Endothelial cell (in vitro differentiated cells): Measurements from ENCODE around the gene DZIP1. TPM values are rescaled to one million over a fixed set of nuclear protein-coding genes. Genes with fewer than 3 reads are reported as not detected.

ENCODE experiments used
- DNase-seq: peaks from one replicate; pipeline ENCODE4 v3.0.0; 2021; ENCODE audit warnings: low spot score
- H3K27ac Mint-ChIP-seq: one replicate; pipeline ENCODE4 v1.8.0; 2021; ENCODE audit warnings: mixed read lengths, inconsistent platforms; ENCODE audit not compliant: unreplicated experiment
- H3K27me3 Mint-ChIP-seq: one replicate; pipeline ENCODE4 v1.8.0; 2021; ENCODE audit warnings: mild to moderate bottlenecking, moderate library complexity, mixed read lengths, inconsistent platforms; ENCODE audit not compliant: unreplicated experiment
- H3K36me3 Mint-ChIP-seq: one replicate; pipeline ENCODE4 v1.8.0; 2021; ENCODE audit warnings: mild to moderate bottlenecking, low read depth, mixed read lengths, inconsistent platforms; ENCODE audit not compliant: unreplicated experiment
- H3K4me1 Mint-ChIP-seq: one replicate; pipeline ENCODE4 v1.8.0; 2021; ENCODE audit warnings: mild to moderate bottlenecking, mixed read lengths, inconsistent platforms; ENCODE audit not compliant: unreplicated experiment
- H3K4me3 Mint-ChIP-seq: one replicate; pipeline ENCODE4 v1.8.0; 2021; ENCODE audit warnings: mild to moderate bottlenecking, mixed read lengths, inconsistent platforms; ENCODE audit not compliant: unreplicated experiment
- H3K9me3 Mint-ChIP-seq: one replicate; pipeline ENCODE4 v1.8.0; 2021; ENCODE audit warnings: mixed read lengths, inconsistent platforms; ENCODE audit not compliant: unreplicated experiment
- CTCF ChIP-seq: fragments of 200-600 bp; sonication (generic); IDR thresholded peaks from one replicate; pipeline ENCODE4 v1.5.0; 2021; ENCODE audit warnings: antibody characterized with exemption; ENCODE audit not compliant: unreplicated experiment
- total RNA-seq: library from RNA; stranded (reverse); fragmentation: NEBNext Ultra II Directional; extraction: Animal tissue kit (Norgen Biotek cat#: 25700); gene quantifications from one replicate; pipeline ENCODE4 v1.2.1, GENCODE V29; 2021; ENCODE audit not compliant: unreplicated experiment

Gene DZIP1
- total RNA-seq, 1 donor from 2014 or later, result 39.7 TPM

GRCh38 chr13:95564733-95565291 lies 79.7 kb downstream of the DZIP1 start:
- H3K27me3 Mint-ChIP-seq, result peaks cover 1% of the 10 kb centered on the region
- no peak for DNase-seq
- H3K4me1 Mint-ChIP-seq, result no peaks in the 10 kb centered on the region
- no peak overlapping the region for H3K4me3 Mint-ChIP-seq
- H3K9me3 Mint-ChIP-seq, result no peaks in the 10 kb centered on the region
- no peak for TF ChIP-seq CTCF
- no peaks in the 10 kb centered on the region for H3K36me3 Mint-ChIP-seq
- H3K27ac Mint-ChIP-seq, result no peak overlapping the region

- Mint-ChIP-seq H3K4me3 (no peak overlapping the region), H3K27ac (no peak overlapping the region), H3K4me1 (no peaks in the 10 kb centered on the region), H3K36me3 (no peaks in the 10 kb centered on the region), H3K9me3 (no peaks in the 10 kb centered on the region), H3K27me3 (peaks cover 1% of the 10 kb centered on the region)
- no peak for DNase-seq
- no peak for TF ChIP-seq CTCF
These were observed 80.4 kb downstream of the DZIP1 start for GRCh38 chr13:95564091-95564490.

GRCh38 chr13:95560387-95560786 lies 84.1 kb downstream of the DZIP1 start:
- H3K4me3 Mint-ChIP-seq, result no peak overlapping the region
- no peak overlapping the region for H3K27ac Mint-ChIP-seq
- H3K4me1 Mint-ChIP-seq, result no peaks in the 10 kb centered on the region
- no peaks in the 10 kb centered on the region for H3K9me3 Mint-ChIP-seq
- H3K36me3 Mint-ChIP-seq, result no peaks in the 10 kb centered on the region
- no peak for TF ChIP-seq CTCF
- no peaks in the 10 kb centered on the region for H3K27me3 Mint-ChIP-seq
- no peak for DNase-seq

- TF ChIP-seq CTCF, result no peak
- H3K27me3 Mint-ChIP-seq, result no peaks in the 10 kb centered on the region
- H3K4me3 Mint-ChIP-seq, result no peak overlapping the region
- H3K9me3 Mint-ChIP-seq, result no peaks in the 10 kb centered on the region
- H3K36me3 Mint-ChIP-seq, result no peaks in the 10 kb centered on the region
- DNase-seq, result no peak
- no peaks in the 10 kb centered on the region for H3K4me1 Mint-ChIP-seq
- H3K27ac Mint-ChIP-seq, result no peak overlapping the region
These were observed 85.4 kb downstream of the DZIP1 start for GRCh38 chr13:95559100-95559499.

- Mint-ChIP-seq H3K4me1 (peaks cover 6% of the 10 kb centered on the region), H3K36me3 (peaks cover 3% of the 10 kb centered on the region), H3K4me3 (no peak overlapping the region), H3K27me3 (peaks cover 5% of the 10 kb centered on the region), H3K9me3 (no peaks in the 10 kb centered on the region), H3K27ac (no peak overlapping the region)
- TF ChIP-seq CTCF, result no peak
- no peak for DNase-seq
These were observed 87.5 kb downstream of the DZIP1 start for GRCh38 chr13:95557013-95557412.
